ENCODE data around the gene EBLN2. TPM values are rescaled to one million over a fixed set of nuclear protein-coding genes. Genes with fewer than 3 reads are reported as not detected.
"Not testable (repeated sequence)": the region's sequence is repeated elsewhere in the genome, so short reads cannot be mapped to it uniquely, and the experiment has no call there.

The EBLN2 gene
- total RNA-seq, 1 donor: 18.8 TPM

GRCh38 chr3:73045391-73045790 is 16.1 kb upstream of the EBLN2 start:
- H3K9me3 ChIP-seq (ENCODE audit: low read depth, low read length): no peaks in the 10 kb centered on the region
- H3K27me3 ChIP-seq (ENCODE audit: insufficient read depth, low read length): no peaks in the 10 kb centered on the region
- H3K4me3 ChIP-seq (ENCODE audit: low read length): no peak overlapping the region
- peaks cover 13% of the 10 kb centered on the region for H3K4me1 ChIP-seq (ENCODE audit: insufficient read depth, low read length)

- Histone ChIP-seq H3K27me3 (ENCODE audit: insufficient read depth, low read length) (no peaks in the 10 kb centered on the region), H3K9me3 (ENCODE audit: low read depth, low read length) (no peaks in the 10 kb centered on the region), H3K4me1 (ENCODE audit: insufficient read depth, low read length) (peaks cover 10% of the 10 kb centered on the region), H3K4me3 (ENCODE audit: low read length) (no peak overlapping the region)
These were observed 15.3 kb upstream of the EBLN2 start for GRCh38 chr3:73046195-73046594.

GRCh38 chr3:73049319-73049718 is 12.1 kb upstream of the EBLN2 start:
- no peak overlapping the region for H3K4me3 ChIP-seq (ENCODE audit: low read length)
- H3K4me1 ChIP-seq (ENCODE audit: insufficient read depth, low read length): peaks cover 6% of the 10 kb centered on the region
- H3K9me3 ChIP-seq (ENCODE audit: low read depth, low read length): no peaks in the 10 kb centered on the region
- no peaks in the 10 kb centered on the region for H3K27me3 ChIP-seq (ENCODE audit: insufficient read depth, low read length)

DNA sequence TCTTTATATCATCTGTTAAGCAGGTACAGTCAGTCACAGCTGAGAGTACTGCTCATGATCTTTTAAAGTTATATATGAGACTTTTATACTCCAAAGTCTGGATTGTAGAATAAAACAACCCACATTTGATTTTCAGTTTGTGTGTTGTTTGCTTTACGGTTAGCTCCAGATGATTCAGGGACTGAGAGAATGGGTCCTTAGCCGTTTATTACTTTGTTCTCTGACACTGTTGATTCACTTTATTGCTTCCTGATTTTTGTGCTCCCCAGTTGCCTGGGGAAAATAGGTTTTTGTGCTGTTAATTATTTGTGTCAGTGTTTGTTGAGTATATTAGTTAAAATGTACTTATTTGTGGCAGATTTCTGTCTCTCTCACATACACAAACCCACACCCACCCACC is 8.6 kb upstream of the EBLN2 start:
- Histone ChIP-seq H3K4me3 (ENCODE audit: low read length) (no peak overlapping the region), H3K27me3 (ENCODE audit: insufficient read depth, low read length) (no peaks in the 10 kb centered on the region), H3K9me3 (ENCODE audit: low read depth, low read length) (no peaks in the 10 kb centered on the region), H3K4me1 (ENCODE audit: insufficient read depth, low read length) (peaks cover 3% of the 10 kb centered on the region)

DNA sequence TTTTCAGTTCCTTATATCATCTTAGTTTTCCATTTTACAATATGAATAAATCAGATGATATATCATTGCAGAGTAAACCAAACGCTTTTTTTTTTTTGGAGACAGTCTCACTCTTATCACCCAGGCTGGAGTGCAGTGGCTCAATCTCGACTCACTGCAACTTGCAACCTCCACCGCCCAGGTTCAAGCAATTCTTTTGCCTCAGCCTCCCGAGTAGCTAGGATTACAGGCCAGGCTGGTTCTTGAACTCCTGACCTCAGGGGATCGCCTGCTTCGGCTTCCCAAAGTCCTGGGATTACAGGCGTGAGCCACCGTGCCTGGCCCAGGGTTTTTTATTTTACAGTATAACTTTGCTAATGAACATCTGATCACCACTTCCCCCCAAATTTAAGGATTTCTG is 5.9 kb upstream of the EBLN2 start:
- Histone ChIP-seq H3K4me1 (ENCODE audit: insufficient read depth, low read length) (peaks cover 3% of the 10 kb centered on the region), H3K9me3 (ENCODE audit: low read depth, low read length) (no peaks in the 10 kb centered on the region)

GRCh38 chr3:73056014-73056844 is 5.2 kb upstream of the EBLN2 start:
- Histone ChIP-seq H3K4me1 (ENCODE audit: insufficient read depth, low read length) (peaks cover 3% of the 10 kb centered on the region), H3K4me3 (ENCODE audit: low read length) (no peak overlapping the region), H3K27me3 (ENCODE audit: insufficient read depth, low read length) (no peaks in the 10 kb centered on the region), H3K9me3 (ENCODE audit: low read depth, low read length) (no peaks in the 10 kb centered on the region)

More for the DNA sequence above, 5.9 kb upstream of the EBLN2 start:
- H3K27me3 ChIP-seq (ENCODE audit: insufficient read depth, low read length): no peaks in the 10 kb centered on the region
- H3K4me3 ChIP-seq (ENCODE audit: low read length): no peak overlapping the region

- Histone ChIP-seq H3K4me3 (ENCODE audit: low read length) (no peak overlapping the region), H3K4me1 (ENCODE audit: insufficient read depth, low read length) (peaks cover 3% of the 10 kb centered on the region), H3K27me3 (ENCODE audit: insufficient read depth, low read length) (no peaks in the 10 kb centered on the region), H3K9me3 (ENCODE audit: low read depth, low read length) (no peaks in the 10 kb centered on the region)
These were observed 4.7 kb upstream of the EBLN2 start for GRCh38 chr3:73056845-73057150.

DNA sequence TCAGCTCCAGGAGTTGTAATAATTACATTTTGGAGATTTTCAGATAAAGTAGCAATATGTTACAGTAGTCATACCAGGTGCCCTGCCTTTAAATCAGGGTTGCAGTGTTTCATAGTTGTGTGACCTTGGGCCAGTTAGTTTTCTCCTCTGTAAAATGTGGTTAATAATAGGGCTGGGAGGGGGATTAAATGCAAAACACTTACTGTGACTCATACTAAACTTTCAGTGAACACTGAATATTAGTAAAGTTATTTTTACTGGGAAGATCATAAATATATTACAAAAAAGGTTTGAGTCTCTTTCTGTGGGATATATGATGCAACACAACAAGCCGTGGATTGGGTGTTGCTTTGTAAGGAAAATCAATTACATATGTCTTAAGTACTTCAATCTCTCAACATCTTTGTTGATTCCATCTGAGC is 1.1 kb upstream of the EBLN2 start:
- no peaks in the 10 kb centered on the region for H3K27me3 ChIP-seq (ENCODE audit: insufficient read depth, low read length)
- H3K4me3 ChIP-seq (ENCODE audit: low read length): no peak overlapping the region
- peaks cover 3% of the 10 kb centered on the region for H3K4me1 ChIP-seq (ENCODE audit: insufficient read depth, low read length)
- H3K9me3 ChIP-seq (ENCODE audit: low read depth, low read length): no peaks in the 10 kb centered on the region

GRCh38 chr3:73066243-73066642 is 4.8 kb downstream of the EBLN2 start:
- not testable (repeated sequence) for H3K9me3 ChIP-seq (ENCODE audit: low read depth, low read length); H3K4me3 ChIP-seq (ENCODE audit: low read length); H3K4me1 ChIP-seq (ENCODE audit: insufficient read depth, low read length); H3K27me3 ChIP-seq (ENCODE audit: insufficient read depth, low read length)

- H3K4me3 ChIP-seq (ENCODE audit: low read length): no peak overlapping the region
- no peaks in the 10 kb centered on the region for H3K4me1 ChIP-seq (ENCODE audit: insufficient read depth, low read length)
- no peaks in the 10 kb centered on the region for H3K9me3 ChIP-seq (ENCODE audit: low read depth, low read length)
- no peaks in the 10 kb centered on the region for H3K27me3 ChIP-seq (ENCODE audit: insufficient read depth, low read length)
These were observed 7.0 kb downstream of the EBLN2 start for GRCh38 chr3:73068419-73068818.

- no peaks in the 10 kb centered on the region for H3K4me1 ChIP-seq (ENCODE audit: insufficient read depth, low read length)
- H3K9me3 ChIP-seq (ENCODE audit: low read depth, low read length): no peaks in the 10 kb centered on the region
- no peaks in the 10 kb centered on the region for H3K27me3 ChIP-seq (ENCODE audit: insufficient read depth, low read length)
- H3K4me3 ChIP-seq (ENCODE audit: low read length): no peak overlapping the region
These were observed 7.7 kb downstream of the EBLN2 start for GRCh38 chr3:73069187-73069586.

- no peaks in the 10 kb centered on the region for H3K27me3 ChIP-seq (ENCODE audit: insufficient read depth, low read length)
- H3K4me1 ChIP-seq (ENCODE audit: insufficient read depth, low read length): no peaks in the 10 kb centered on the region
- H3K9me3 ChIP-seq (ENCODE audit: low read depth, low read length): no peaks in the 10 kb centered on the region
- H3K4me3 ChIP-seq (ENCODE audit: low read length): no peak overlapping the region
These were observed 8.5 kb downstream of the EBLN2 start for GRCh38 chr3:73069775-73070444.

DNA sequence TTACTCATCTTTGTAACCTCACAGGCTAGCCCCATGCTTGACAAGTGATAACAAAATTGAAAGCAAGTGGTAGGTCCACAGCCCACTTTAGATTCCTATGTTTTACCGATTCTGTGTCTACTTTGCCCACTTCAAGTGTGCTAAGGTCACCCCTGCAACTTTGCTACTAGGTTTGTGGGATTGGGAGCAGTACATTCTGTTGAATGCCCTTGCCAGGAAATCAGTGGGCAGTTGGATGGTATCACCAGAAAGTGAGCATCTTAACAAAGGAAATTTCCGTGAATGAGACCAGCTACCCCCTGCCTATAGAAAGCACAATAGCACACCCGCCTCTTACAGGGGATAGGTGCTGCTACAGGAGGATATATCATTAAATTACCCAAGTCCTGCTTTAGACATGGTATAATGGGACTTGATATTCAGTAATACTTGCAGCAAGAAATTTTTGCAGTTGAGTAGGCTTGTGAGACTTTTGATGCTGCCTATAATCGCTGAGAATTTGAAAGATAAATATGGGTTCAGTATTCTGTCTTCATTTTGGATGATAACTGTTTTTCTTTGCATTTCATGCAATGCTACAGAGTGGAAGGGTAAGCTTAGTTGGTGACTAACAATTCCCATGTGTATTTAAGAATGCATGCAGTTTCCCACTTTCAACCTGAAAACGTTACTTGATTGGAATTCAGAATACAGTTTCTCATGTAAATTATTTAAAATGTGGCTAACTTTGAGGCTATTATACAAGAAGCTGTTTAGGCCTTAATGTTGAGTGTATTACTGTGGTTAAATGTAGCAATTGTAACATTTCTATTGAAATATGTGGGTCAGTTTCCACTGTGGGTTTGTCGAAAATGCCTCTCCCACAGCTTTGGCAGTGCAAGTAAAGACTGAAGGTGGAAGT is 9.5 kb downstream of the EBLN2 start:
- Histone ChIP-seq H3K4me1 (ENCODE audit: insufficient read depth, low read length) (no peaks in the 10 kb centered on the region), H3K9me3 (ENCODE audit: low read depth, low read length) (no peaks in the 10 kb centered on the region), H3K4me3 (ENCODE audit: low read length) (no peak overlapping the region), H3K27me3 (ENCODE audit: insufficient read depth, low read length) (no peaks in the 10 kb centered on the region)

GRCh38 chr3:73071952-73072351 is 10.5 kb downstream of the EBLN2 start:
- Histone ChIP-seq H3K4me1 (ENCODE audit: insufficient read depth, low read length) (no peaks in the 10 kb centered on the region), H3K9me3 (ENCODE audit: low read depth, low read length) (no peaks in the 10 kb centered on the region), H3K27me3 (ENCODE audit: insufficient read depth, low read length) (no peaks in the 10 kb centered on the region), H3K4me3 (ENCODE audit: low read length) (no peak overlapping the region)

DNA sequence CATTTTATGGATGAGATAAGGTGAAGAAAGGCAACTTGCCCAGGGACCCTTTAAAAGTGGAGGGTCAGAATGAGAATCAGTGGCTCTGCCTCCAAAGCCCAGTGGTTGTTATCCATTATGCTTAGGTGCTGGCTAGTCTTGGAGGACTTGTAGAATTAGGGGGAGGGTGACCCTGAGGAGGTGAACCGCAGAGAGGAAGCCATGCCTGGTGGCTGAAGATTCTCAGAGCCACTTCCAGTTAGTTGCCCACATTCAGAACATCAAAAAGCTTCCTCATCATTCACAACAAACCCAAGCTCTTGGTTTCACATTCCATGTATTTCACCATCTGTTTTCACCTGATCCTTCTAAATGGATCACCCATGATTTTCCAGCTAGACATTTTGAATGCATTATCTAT is 11.2 kb downstream of the EBLN2 start:
- H3K9me3 ChIP-seq (ENCODE audit: low read depth, low read length): no peaks in the 10 kb centered on the region
- no peak overlapping the region for H3K4me3 ChIP-seq (ENCODE audit: low read length)
- no peaks in the 10 kb centered on the region for H3K4me1 ChIP-seq (ENCODE audit: insufficient read depth, low read length)
- H3K27me3 ChIP-seq (ENCODE audit: insufficient read depth, low read length): no peaks in the 10 kb centered on the region
